Measurements from ENCODE around the gene CUL1. TPM values are rescaled to one million over a fixed set of nuclear protein-coding genes. Genes with fewer than 3 reads are reported as not detected.

The CUL1 gene
- total RNA-seq, 1 donor = 39.8 TPM

DNA sequence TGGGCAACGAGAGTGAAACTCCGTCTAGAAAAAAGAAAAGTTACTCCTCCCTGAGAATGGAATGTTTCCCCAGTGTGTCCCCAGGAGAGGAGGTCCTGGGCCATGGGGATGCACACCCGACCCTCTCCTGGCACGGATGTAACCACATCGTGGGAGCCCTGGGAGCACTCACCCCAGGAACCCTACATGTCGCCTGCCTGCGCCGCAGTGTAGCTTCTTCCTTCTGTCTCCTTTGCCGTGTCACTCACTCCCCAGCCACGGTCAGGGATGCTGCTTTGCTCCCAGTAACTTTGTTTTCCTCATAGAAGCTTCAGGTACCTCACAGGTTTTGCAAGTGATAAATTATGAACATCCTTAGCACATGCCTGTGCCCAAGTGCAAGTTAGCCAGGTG lies 103.4 kb downstream of the CUL1 start:
- no peaks in the 10 kb centered on the region for H3K9me3 ChIP-seq (ENCODE audit: low read depth, low read length)
- H2AFZ ChIP-seq (ENCODE audit: low read length) = no peak overlapping the region
- no peak overlapping the region for H3K4me3 ChIP-seq (ENCODE audit: insufficient read depth, low read length)
- H3K4me1 ChIP-seq (ENCODE audit: insufficient read depth, low read length) = no peaks in the 10 kb centered on the region
- H3K27me3 ChIP-seq (ENCODE audit: insufficient read depth, low read length) = no peaks in the 10 kb centered on the region
- no peaks in the 10 kb centered on the region for H4K20me1 ChIP-seq (ENCODE audit: insufficient read depth, low read length)
- H3K36me3 ChIP-seq (ENCODE audit: insufficient read depth, low read length) = peaks cover 62% of the 10 kb centered on the region
- H3K79me2 ChIP-seq (ENCODE audit: insufficient read depth, low read length) = no peaks in the 10 kb centered on the region
- no peak overlapping the region for H3K4me2 ChIP-seq (ENCODE audit: insufficient read depth, low read length)
- no peak overlapping the region for H3K27ac ChIP-seq (ENCODE audit: low read depth, low read length)
- TF ChIP-seq, protein P1, sequence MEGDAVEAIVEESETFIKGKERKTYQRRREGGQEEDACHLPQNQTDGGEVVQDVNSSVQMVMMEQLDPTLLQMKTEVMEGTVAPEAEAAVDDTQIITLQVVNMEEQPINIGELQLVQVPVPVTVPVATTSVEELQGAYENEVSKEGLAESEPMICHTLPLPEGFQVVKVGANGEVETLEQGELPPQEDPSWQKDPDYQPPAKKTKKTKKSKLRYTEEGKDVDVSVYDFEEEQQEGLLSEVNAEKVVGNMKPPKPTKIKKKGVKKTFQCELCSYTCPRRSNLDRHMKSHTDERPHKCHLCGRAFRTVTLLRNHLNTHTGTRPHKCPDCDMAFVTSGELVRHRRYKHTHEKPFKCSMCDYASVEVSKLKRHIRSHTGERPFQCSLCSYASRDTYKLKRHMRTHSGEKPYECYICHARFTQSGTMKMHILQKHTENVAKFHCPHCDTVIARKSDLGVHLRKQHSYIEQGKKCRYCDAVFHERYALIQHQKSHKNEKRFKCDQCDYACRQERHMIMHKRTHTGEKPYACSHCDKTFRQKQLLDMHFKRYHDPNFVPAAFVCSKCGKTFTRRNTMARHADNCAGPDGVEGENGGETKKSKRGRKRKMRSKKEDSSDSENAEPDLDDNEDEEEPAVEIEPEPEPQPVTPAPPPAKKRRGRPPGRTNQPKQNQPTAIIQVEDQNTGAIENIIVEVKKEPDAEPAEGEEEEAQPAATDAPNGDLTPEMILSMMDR (IDR thresholded peaks at IDR 0.05; ENCODE audit: extremely low read depth, low read depth, low read length) = no peak
- DNase-seq (ENCODE audit: insufficient read length, low spot score, missing footprints) = no peak

DNA sequence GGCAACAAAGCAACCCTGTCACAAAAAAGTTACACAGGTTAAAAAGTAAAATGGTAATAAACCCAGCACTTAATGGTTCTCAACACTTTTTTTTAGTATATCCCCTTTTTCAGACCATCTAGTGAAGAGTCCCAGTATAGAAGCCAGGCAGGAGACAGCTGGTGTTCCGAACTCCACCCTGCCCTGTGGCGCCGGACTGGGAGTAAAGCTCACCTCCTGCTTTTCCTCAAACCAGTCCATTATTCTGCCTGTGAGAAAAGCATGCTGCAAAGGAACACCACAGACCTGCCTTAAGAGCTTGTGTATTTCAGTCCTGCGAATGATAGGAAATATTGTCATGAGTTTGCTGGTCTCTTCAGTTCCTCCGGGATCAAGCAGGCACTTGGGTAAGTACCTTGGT lies 104.4 kb downstream of the CUL1 start:
- H2AFZ ChIP-seq (ENCODE audit: low read length) = no peak overlapping the region

DNA sequence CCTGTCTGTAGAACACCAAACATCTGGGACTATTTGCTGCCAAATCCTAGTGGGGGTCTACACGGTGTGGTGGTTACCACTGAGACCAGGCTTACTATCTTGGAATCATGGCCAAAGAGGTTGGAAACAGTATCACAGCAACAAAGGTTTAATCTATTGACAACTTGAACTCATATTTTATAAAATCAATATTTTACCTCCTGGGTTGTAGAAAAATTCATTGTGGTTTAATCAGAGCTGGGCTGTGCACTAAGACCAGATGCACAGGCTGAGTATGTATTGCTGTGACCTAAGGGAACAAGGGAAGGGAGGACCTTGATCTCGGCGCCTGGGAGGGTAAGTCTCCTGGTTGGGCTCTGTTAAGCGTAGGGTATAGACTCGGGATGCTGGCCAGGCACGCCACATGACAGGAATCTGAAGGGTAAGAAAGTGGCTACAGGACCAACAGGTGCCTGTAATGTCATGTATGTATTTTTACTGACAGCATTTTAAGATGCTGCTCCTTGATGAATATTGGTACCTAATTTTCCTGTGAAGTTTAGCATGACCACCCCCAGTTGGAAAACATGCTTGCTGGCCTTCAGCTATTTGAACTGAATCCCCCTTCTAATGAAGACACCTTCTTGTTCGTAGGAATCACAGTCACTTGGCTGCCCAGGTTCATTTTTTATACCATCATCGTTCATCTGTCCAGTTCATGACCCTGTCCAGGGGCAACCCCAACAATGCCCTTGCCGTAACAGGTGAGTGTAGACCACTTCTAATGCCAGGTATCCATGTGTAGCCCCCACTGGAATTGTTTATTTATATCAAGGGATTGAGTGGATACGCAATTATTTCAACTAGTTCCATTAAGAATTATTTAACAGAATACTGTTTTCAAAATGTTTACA lies 105.9 kb downstream of the CUL1 start:
- Histone ChIP-seq H3K79me2 (ENCODE audit: insufficient read depth, low read length) (no peaks in the 10 kb centered on the region), H3K27ac (ENCODE audit: low read depth, low read length) (no peak overlapping the region), H3K4me2 (ENCODE audit: insufficient read depth, low read length) (no peak overlapping the region), H3K9me3 (ENCODE audit: low read depth, low read length) (no peaks in the 10 kb centered on the region), H4K20me1 (ENCODE audit: insufficient read depth, low read length) (no peaks in the 10 kb centered on the region), H2AFZ (ENCODE audit: low read length) (no peak overlapping the region), H3K4me3 (ENCODE audit: insufficient read depth, low read length) (no peak overlapping the region), H3K4me1 (ENCODE audit: insufficient read depth, low read length) (no peaks in the 10 kb centered on the region), H3K27me3 (ENCODE audit: insufficient read depth, low read length) (no peaks in the 10 kb centered on the region), H3K36me3 (ENCODE audit: insufficient read depth, low read length) (peaks cover 48% of the 10 kb centered on the region)
- peak; percentile 62 for DNase-seq (ENCODE audit: insufficient read length, low spot score, missing footprints)
- TF ChIP-seq, protein P1 (IDR thresholded peaks at IDR 0.05; ENCODE audit: extremely low read depth, low read depth, low read length) = no peak

More for the DNA sequence above, 104.4 kb downstream of the CUL1 start:
- no peaks in the 10 kb centered on the region for H3K79me2 ChIP-seq (ENCODE audit: insufficient read depth, low read length)
- H4K20me1 ChIP-seq (ENCODE audit: insufficient read depth, low read length) = no peaks in the 10 kb centered on the region
- TF ChIP-seq, protein P1 (IDR thresholded peaks at IDR 0.05; ENCODE audit: extremely low read depth, low read depth, low read length) = no peak
- H3K9me3 ChIP-seq (ENCODE audit: low read depth, low read length) = no peaks in the 10 kb centered on the region
- no peak overlapping the region for H3K27ac ChIP-seq (ENCODE audit: low read depth, low read length)
- H3K27me3 ChIP-seq (ENCODE audit: insufficient read depth, low read length) = no peaks in the 10 kb centered on the region
- no peak overlapping the region for H3K4me2 ChIP-seq (ENCODE audit: insufficient read depth, low read length)
- no peak overlapping the region for H3K4me3 ChIP-seq (ENCODE audit: insufficient read depth, low read length)
- no peak for DNase-seq (ENCODE audit: insufficient read length, low spot score, missing footprints)
- H3K36me3 ChIP-seq (ENCODE audit: insufficient read depth, low read length) = peaks cover 54% of the 10 kb centered on the region
- H3K4me1 ChIP-seq (ENCODE audit: insufficient read depth, low read length) = no peaks in the 10 kb centered on the region

DNA sequence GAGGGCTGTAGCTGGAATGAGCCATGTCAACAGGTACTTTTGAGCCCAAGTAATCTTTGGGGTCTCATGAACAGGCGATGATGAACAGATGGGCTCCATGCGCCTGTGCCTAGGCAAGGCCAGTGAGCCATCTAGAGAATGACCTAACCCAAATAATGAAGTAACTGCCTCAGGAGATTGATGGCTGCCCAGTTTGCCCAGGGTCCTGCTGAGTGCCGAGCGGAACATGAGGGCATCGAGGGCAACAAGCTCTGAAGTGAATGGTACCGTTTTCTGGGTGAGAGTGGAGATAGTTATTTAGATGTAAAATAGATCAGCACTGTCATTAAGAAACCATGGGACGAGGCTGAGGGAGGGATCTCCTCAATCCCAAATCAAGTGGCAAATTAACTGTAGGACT lies 107.5 kb downstream of the CUL1 start:
- Histone ChIP-seq H3K27me3 (ENCODE audit: insufficient read depth, low read length) (no peaks in the 10 kb centered on the region), H3K4me3 (ENCODE audit: insufficient read depth, low read length) (no peak overlapping the region), H3K79me2 (ENCODE audit: insufficient read depth, low read length) (no peaks in the 10 kb centered on the region), H4K20me1 (ENCODE audit: insufficient read depth, low read length) (no peaks in the 10 kb centered on the region), H3K36me3 (ENCODE audit: insufficient read depth, low read length) (peaks cover 33% of the 10 kb centered on the region), H3K9me3 (ENCODE audit: low read depth, low read length) (no peaks in the 10 kb centered on the region), H3K27ac (ENCODE audit: low read depth, low read length) (no peak overlapping the region), H3K4me1 (ENCODE audit: insufficient read depth, low read length) (no peaks in the 10 kb centered on the region), H3K4me2 (ENCODE audit: insufficient read depth, low read length) (no peak overlapping the region), H2AFZ (ENCODE audit: low read length) (no peak overlapping the region)
- no peak for DNase-seq (ENCODE audit: insufficient read length, low spot score, missing footprints)
- TF ChIP-seq, protein P1 (IDR thresholded peaks at IDR 0.05; ENCODE audit: extremely low read depth, low read depth, low read length) = no peak

Measured in osteoblast (primary cell).